ENCODE measurements around the gene MBTPS2. TPM values are rescaled to one million over a fixed set of nuclear protein-coding genes. Genes with fewer than 3 reads are reported as not detected.
A peak's percentile ranks its signal among the peaks of the same experiment; 100 is the strongest.

MBTPS2 gene
- total RNA-seq (ENCODE audit: low replicate concordance): 19.8 and 21.8 TPM in 2 replicates
- long read RNA-seq, full-length matches to known transcripts: 30 of 73 reads
- long read RNA-seq, partial matches to known transcripts: 14 of 73 reads
- long read RNA-seq, other reads (novel, unspliced or antisense): 29 of 73 reads

- Mint-ChIP-seq H3K4me1 (ENCODE audit: unreplicated experiment) (no peaks in the 10 kb centered on the region), H3K27me3 (no peaks in the 10 kb centered on the region), H3K27ac (peak within 1 kb of the TSS; percentile 94), H3K4me3 (peak within 1 kb of the TSS; percentile 94), H3K36me3 (peaks cover 4% of the 10 kb centered on the region), H3K9me3 (no peaks in the 10 kb centered on the region)
- DNase-seq (ENCODE audit: extremely low spot score, unreplicated experiment): peak; percentile 83
- TF ChIP-seq CTCF (conservative IDR thresholded peaks at IDR 0.05): peak; percentile 28
Observed at GRCh38 chrX:21839334-21840192, at the start of gene MBTPS2. TSS of gene MBTPS2 (plus strand) at chrX:21839617. CDS start at chrX:21839735, 118 bp downstream.

- H3K27me3 Mint-ChIP-seq: no peaks in the 10 kb centered on the region
- peak overlapping the region; percentile 33 for H3K27ac Mint-ChIP-seq
- DNase-seq (ENCODE audit: extremely low spot score, unreplicated experiment): no peak
- H3K36me3 Mint-ChIP-seq: no peaks in the 10 kb centered on the region
- H3K9me3 Mint-ChIP-seq: no peaks in the 10 kb centered on the region
- H3K4me1 Mint-ChIP-seq (ENCODE audit: unreplicated experiment): peaks cover 7% of the 10 kb centered on the region
- no peak for TF ChIP-seq CTCF (conservative IDR thresholded peaks at IDR 0.05)
- no peak overlapping the region for H3K4me3 Mint-ChIP-seq
Observed at GRCh38 chrX:21798677-21799219, 40.7 kb upstream of the MBTPS2 start.

- no peak for DNase-seq (ENCODE audit: extremely low spot score, unreplicated experiment)
- Mint-ChIP-seq H3K9me3 (no peaks in the 10 kb centered on the region), H3K36me3 (no peaks in the 10 kb centered on the region), H3K4me3 (no peak overlapping the region), H3K4me1 (ENCODE audit: unreplicated experiment) (peaks cover 7% of the 10 kb centered on the region), H3K27ac (no peak overlapping the region), H3K27me3 (no peaks in the 10 kb centered on the region)
- no peak for TF ChIP-seq CTCF (conservative IDR thresholded peaks at IDR 0.05)
Observed at GRCh38 chrX:21799767-21800166, 39.6 kb upstream of the MBTPS2 start.

- Mint-ChIP-seq H3K4me1 (ENCODE audit: unreplicated experiment) (peaks cover 7% of the 10 kb centered on the region), H3K36me3 (no peaks in the 10 kb centered on the region), H3K27ac (no peak overlapping the region), H3K27me3 (no peaks in the 10 kb centered on the region), H3K4me3 (no peak overlapping the region), H3K9me3 (no peaks in the 10 kb centered on the region)
- DNase-seq (ENCODE audit: extremely low spot score, unreplicated experiment): no peak
- TF ChIP-seq CTCF (conservative IDR thresholded peaks at IDR 0.05): no peak
Observed at GRCh38 chrX:21800344-21800770, 39.1 kb upstream of the MBTPS2 start.

GRCh38 chrX:21802054-21802670, 37.3 kb upstream of the MBTPS2 start:
- Mint-ChIP-seq H3K36me3 (no peaks in the 10 kb centered on the region), H3K4me1 (ENCODE audit: unreplicated experiment) (peaks cover 7% of the 10 kb centered on the region), H3K9me3 (no peaks in the 10 kb centered on the region), H3K27ac (no peak overlapping the region), H3K4me3 (no peak overlapping the region), H3K27me3 (no peaks in the 10 kb centered on the region)
- no peak for TF ChIP-seq CTCF (conservative IDR thresholded peaks at IDR 0.05)
- no peak for DNase-seq (ENCODE audit: extremely low spot score, unreplicated experiment)

Data from type B pancreatic cell (in vitro differentiated cells).